NB4 (cell line): ENCODE measurements around the gene NCOA6.

ENCODE experiments used
- MYC ChIP-seq: IDR thresholded peaks from 2 replicates; pipeline ENCODE4 v1.6.1; 2011; ENCODE audit warnings: low read depth, low read length
- POLR2A ChIP-seq: IDR thresholded peaks from 2 replicates; pipeline ENCODE4 v1.6.1; 2011; ENCODE audit warnings: mild to moderate bottlenecking; ENCODE audit not compliant: insufficient read length; ENCODE audit errors: extremely low read depth
- TF ChIP-seq, protein P1 (sequence below): IDR thresholded peaks from one replicate; pipeline ENCODE4 v1.5.1; 2012; ENCODE audit warnings: low read depth, low read length
- TF ChIP-seq, protein P2 (sequence below): IDR thresholded peaks from 2 replicates; pipeline ENCODE4 v1.6.1; 2011; ENCODE audit warnings: low read depth, low read length

- TF ChIP-seq, protein P1, sequence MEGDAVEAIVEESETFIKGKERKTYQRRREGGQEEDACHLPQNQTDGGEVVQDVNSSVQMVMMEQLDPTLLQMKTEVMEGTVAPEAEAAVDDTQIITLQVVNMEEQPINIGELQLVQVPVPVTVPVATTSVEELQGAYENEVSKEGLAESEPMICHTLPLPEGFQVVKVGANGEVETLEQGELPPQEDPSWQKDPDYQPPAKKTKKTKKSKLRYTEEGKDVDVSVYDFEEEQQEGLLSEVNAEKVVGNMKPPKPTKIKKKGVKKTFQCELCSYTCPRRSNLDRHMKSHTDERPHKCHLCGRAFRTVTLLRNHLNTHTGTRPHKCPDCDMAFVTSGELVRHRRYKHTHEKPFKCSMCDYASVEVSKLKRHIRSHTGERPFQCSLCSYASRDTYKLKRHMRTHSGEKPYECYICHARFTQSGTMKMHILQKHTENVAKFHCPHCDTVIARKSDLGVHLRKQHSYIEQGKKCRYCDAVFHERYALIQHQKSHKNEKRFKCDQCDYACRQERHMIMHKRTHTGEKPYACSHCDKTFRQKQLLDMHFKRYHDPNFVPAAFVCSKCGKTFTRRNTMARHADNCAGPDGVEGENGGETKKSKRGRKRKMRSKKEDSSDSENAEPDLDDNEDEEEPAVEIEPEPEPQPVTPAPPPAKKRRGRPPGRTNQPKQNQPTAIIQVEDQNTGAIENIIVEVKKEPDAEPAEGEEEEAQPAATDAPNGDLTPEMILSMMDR: no peak
- TF ChIP-seq, protein P2, sequence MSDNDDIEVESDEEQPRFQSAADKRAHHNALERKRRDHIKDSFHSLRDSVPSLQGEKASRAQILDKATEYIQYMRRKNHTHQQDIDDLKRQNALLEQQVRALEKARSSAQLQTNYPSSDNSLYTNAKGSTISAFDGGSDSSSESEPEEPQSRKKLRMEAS: no peak
- TF ChIP-seq POLR2A (no peak), MYC (no peak)
Measured at GRCh38 chr20:34768096-34768495, 57.4 kb downstream of the NCOA6 start.
